ENCODE data around the gene BANF2. TPM values are rescaled to one million over a fixed set of nuclear protein-coding genes. Genes with fewer than 3 reads are reported as not detected.

Gene BANF2
- total RNA-seq, 2 donors from 2014 or later, result not detected

GRCh38 chr20:17679941-17680835, 19.6 kb upstream of the BANF2 start:
- Mint-ChIP-seq H3K4me3 (peak overlapping the region; percentile 85), H3K9me3 (no peaks in the 10 kb centered on the region), H3K27me3 (ENCODE audit: insufficient read depth) (peaks cover 16% of the 10 kb centered on the region), H3K36me3 (ENCODE audit: low read depth) (peaks cover 41% of the 10 kb centered on the region), H3K4me1 (peaks cover 37% of the 10 kb centered on the region), H3K27ac (peak overlapping the region; percentile 92)
- peaks cover 16% of the 10 kb centered on the region for H3K4me1 ChIP-seq (ENCODE audit: control insufficient read depth, insufficient read depth, low read length)
- no peaks in the 10 kb centered on the region for H3K27me3 ChIP-seq (ENCODE audit: control insufficient read depth, insufficient read depth, low read length, poor library complexity, severe bottlenecking)
- H3K36me3 ChIP-seq (ENCODE audit: control insufficient read depth, insufficient read depth, low read length), result peaks cover 46% of the 10 kb centered on the region
- peak; percentile 87 for DNase-seq
- 12 to 17% methylated on average over 13 to 27 of the region's 27 CpGs for WGBS, 2 experiments (ENCODE audit: insufficient coverage in 1 of 2, insufficient read length in 1 of 2)
- no peaks in the 10 kb centered on the region for H3K9me3 ChIP-seq (ENCODE audit: control insufficient read depth, low read length)
- no peak for TF ChIP-seq CTCF (conservative IDR thresholded peaks at IDR 0.05)
- H3K4me3 ChIP-seq (ENCODE audit: low read length), result peak overlapping the region; percentile 90
- no peak overlapping the region for H3K27ac ChIP-seq (ENCODE audit: low read depth, low read length)
- H3K9ac ChIP-seq (ENCODE audit: extremely low read depth, low read length, poor library complexity, severe bottlenecking), result peak overlapping the region; percentile 91

DNA sequence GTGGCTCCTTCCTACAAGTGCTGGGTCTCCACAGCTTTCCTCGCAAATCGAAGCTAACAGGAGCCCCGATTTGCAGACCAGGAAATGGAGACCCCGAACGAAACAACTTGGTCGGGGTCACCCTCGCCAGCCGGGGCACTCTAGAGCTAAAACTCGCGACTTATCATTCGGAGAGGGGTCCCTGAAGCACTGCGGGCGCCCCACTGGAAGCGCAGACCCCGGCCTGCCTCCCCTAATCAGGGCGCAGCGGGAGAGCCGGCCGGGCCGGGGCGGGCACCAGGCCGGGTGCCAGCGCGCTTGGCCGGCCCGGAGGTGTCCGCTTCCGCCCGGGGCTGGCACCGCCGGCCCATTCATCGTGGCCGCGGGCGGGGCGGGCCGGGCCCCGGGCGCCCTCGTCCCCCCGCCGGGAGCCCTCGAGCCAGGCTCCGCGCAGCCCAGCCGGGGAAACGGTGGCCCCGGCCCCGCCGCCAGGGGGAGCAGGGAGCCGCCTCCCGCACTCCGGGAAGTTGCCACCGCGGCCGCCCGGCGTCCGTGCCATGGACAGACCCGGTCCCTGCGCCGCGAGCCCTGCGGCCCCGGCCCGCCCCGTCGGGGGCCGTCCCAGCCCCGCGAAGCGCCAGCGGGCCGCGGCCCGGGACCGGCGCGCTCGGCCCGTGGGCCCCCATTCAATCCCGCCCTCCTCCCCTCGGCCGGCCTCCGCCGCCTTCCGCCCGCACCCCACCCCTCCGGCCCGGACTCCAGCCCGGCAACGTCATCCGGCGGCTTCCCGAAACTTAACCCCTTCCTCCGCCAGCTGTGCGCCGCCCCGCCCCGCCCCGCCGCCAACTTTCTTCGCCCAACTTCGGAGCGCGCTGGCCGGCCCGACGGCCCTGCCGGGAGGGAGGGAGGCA, 18.7 kb upstream of the BANF2 start:
- H3K27me3 ChIP-seq (ENCODE audit: control insufficient read depth, insufficient read depth, low read length, poor library complexity, severe bottlenecking), result no peaks in the 10 kb centered on the region
- H3K9ac ChIP-seq (ENCODE audit: extremely low read depth, low read length, poor library complexity, severe bottlenecking), result peak overlapping the region; percentile 91
- peaks cover 33% of the 10 kb centered on the region for H3K36me3 Mint-ChIP-seq (ENCODE audit: low read depth)
- no peak overlapping the region for H3K27ac ChIP-seq (ENCODE audit: low read depth, low read length)
- WGBS, 2 experiments (ENCODE audit: insufficient coverage in 1 of 2, insufficient read length in 1 of 2), result 0% methylated on average over 31 to 110 of the region's 110 CpGs
- H3K9me3 ChIP-seq (ENCODE audit: control insufficient read depth, low read length), result no peaks in the 10 kb centered on the region
- DNase-seq, result peak; percentile 93
- TF ChIP-seq CTCF (conservative IDR thresholded peaks at IDR 0.05), result peak; percentile 77
- H3K27me3 Mint-ChIP-seq (ENCODE audit: insufficient read depth), result peaks cover 20% of the 10 kb centered on the region
- H3K4me3 Mint-ChIP-seq, result peak overlapping the region; percentile 85
- peaks cover 36% of the 10 kb centered on the region for H3K4me1 Mint-ChIP-seq
- H3K4me3 ChIP-seq (ENCODE audit: low read length), result peak overlapping the region; percentile 90
- H3K9me3 Mint-ChIP-seq, result no peaks in the 10 kb centered on the region
- peak overlapping the region; percentile 92 for H3K27ac Mint-ChIP-seq
- peaks cover 37% of the 10 kb centered on the region for H3K36me3 ChIP-seq (ENCODE audit: control insufficient read depth, insufficient read depth, low read length)
- H3K4me1 ChIP-seq (ENCODE audit: control insufficient read depth, insufficient read depth, low read length), result peaks cover 16% of the 10 kb centered on the region

DNA sequence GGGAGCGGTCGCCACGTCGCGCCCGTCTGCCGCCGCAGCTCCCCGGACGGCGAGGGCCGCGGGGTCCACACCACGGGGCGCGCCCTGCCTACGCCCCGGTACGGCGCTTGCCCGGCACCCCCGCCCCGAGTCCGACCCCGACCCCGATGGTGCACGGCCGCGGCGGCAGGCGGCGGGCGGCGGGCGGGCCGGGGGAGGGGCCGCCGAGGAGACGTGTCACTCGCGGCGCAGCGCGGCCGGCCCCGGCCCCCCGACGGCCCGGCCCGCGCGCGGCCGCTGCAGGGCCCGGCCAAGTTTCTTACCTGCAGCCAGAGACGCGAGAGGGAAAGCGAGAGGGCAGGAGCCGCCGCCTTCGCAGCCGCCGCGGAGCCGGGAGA, 18.1 kb upstream of the BANF2 start:
- no peak for DNase-seq
- peaks cover 4% of the 10 kb centered on the region for H3K9me3 Mint-ChIP-seq

More for the DNA sequence above, 18.1 kb upstream of the BANF2 start:
- Histone ChIP-seq H3K27me3 (ENCODE audit: control insufficient read depth, insufficient read depth, low read length, poor library complexity, severe bottlenecking) (no peaks in the 10 kb centered on the region), H3K36me3 (ENCODE audit: control insufficient read depth, insufficient read depth, low read length) (peaks cover 31% of the 10 kb centered on the region), H3K9me3 (ENCODE audit: control insufficient read depth, low read length) (no peaks in the 10 kb centered on the region), H3K4me3 (ENCODE audit: low read length) (peak overlapping the region; percentile 58), H3K9ac (ENCODE audit: extremely low read depth, low read length, poor library complexity, severe bottlenecking) (peak overlapping the region; percentile 53), H3K27ac (ENCODE audit: low read depth, low read length) (no peak overlapping the region), H3K4me1 (ENCODE audit: control insufficient read depth, insufficient read depth, low read length) (peaks cover 16% of the 10 kb centered on the region)
- peak overlapping the region; percentile 85 for H3K4me3 Mint-ChIP-seq
- no peak for TF ChIP-seq CTCF (conservative IDR thresholded peaks at IDR 0.05)
- WGBS, 2 experiments (ENCODE audit: insufficient coverage in 1 of 2, insufficient read length in 1 of 2), result 0% methylated on average over 65 of the region's 65 CpGs; no CpG with 5 or more reads in 1 of the 2 experiments
- H3K27me3 Mint-ChIP-seq (ENCODE audit: insufficient read depth), result peaks cover 24% of the 10 kb centered on the region
- H3K4me1 Mint-ChIP-seq, result peaks cover 34% of the 10 kb centered on the region
- peaks cover 27% of the 10 kb centered on the region for H3K36me3 Mint-ChIP-seq (ENCODE audit: low read depth)
- no peak overlapping the region for H3K27ac Mint-ChIP-seq

Data from endodermal cell (in vitro differentiated cells).